ENCODE data around the gene LAGE3. TPM values are rescaled to one million over a fixed set of nuclear protein-coding genes. Genes with fewer than 3 reads are reported as not detected.

The LAGE3 gene
- total and polyA plus RNA-seq, 7 donors = 10.7 to 64.8 (median 24.1) TPM

DNA sequence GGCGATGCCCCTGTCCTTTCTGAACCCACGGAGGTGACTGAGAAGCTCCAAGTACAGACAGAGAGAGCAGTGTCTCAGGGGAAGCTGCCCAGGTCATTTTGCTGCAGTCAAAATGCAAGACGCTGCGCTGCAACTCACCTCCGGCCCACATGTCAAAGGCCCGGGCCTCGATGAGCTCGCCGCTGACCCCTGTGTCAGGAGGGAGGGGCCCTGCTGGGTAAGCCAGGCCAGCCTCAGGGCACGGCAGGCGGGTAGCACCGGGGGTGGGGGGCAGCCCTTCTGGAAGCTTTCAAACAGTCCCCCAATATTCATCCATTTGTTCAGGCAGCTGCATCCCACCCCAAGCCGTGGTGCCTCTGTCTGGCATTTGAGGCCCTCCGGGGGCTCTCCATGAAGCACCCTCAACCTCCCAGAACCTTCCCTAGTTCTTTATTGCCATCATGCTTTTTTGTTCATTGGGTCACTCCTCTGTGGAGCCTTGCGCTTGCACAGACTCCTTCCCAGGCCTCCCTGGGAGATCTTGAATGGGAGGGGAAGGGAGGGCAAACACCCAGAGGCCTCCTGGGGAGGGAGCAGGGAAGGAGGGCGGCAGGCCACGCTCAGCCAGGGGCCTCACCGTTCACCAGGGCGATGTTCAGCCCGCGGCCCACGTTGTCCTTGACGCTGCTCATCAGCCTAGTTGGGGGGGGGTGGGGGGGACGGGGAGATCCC lies 28.7 kb upstream of the LAGE3 start:
- no peaks in the 10 kb centered on the region for H3K9me3 ChIP-seq
- H3K27me3 ChIP-seq (ENCODE audit: insufficient read depth in 3 of 3, low read length in 2 of 3) = no peaks in the 10 kb centered on the region
- no peak overlapping the region for H3K4me3 ChIP-seq
- no peaks in the 10 kb centered on the region for H3K4me1 ChIP-seq
- intact Hi-C loops (cut with DNase I) = no loop called here
- TF ChIP-seq, protein P1, sequence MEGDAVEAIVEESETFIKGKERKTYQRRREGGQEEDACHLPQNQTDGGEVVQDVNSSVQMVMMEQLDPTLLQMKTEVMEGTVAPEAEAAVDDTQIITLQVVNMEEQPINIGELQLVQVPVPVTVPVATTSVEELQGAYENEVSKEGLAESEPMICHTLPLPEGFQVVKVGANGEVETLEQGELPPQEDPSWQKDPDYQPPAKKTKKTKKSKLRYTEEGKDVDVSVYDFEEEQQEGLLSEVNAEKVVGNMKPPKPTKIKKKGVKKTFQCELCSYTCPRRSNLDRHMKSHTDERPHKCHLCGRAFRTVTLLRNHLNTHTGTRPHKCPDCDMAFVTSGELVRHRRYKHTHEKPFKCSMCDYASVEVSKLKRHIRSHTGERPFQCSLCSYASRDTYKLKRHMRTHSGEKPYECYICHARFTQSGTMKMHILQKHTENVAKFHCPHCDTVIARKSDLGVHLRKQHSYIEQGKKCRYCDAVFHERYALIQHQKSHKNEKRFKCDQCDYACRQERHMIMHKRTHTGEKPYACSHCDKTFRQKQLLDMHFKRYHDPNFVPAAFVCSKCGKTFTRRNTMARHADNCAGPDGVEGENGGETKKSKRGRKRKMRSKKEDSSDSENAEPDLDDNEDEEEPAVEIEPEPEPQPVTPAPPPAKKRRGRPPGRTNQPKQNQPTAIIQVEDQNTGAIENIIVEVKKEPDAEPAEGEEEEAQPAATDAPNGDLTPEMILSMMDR (IDR thresholded peaks at IDR 0.05) = no peak
- peaks cover 0 to 27% of the 10 kb centered on the region in 2 donors for H3K36me3 ChIP-seq (ENCODE audit: insufficient read depth in 1 of 2, low read depth in 1 of 2)
- DNase-seq = no peak
- H3K27ac ChIP-seq = no peak overlapping the region
- ATAC-seq = no peak
- WGBS, 3 donors = 76 to 86% (median 80%) methylated on average over 10 to 24 of the region's 24 CpGs

GRCh38 chrX:154506483-154507332 lies 27.6 kb upstream of the LAGE3 start:
- no peak for DNase-seq
- Histone ChIP-seq H3K4me1 (no peaks in the 10 kb centered on the region), H3K9me3 (no peaks in the 10 kb centered on the region), H3K4me3 (no peak overlapping the region), H3K36me3 (ENCODE audit: insufficient read depth in 1 of 2, low read depth in 1 of 2) (peaks cover 0 to 27% of the 10 kb centered on the region in 2 donors), H3K27me3 (ENCODE audit: insufficient read depth in 3 of 3, low read length in 2 of 3) (no peaks in the 10 kb centered on the region), H3K27ac (no peak overlapping the region)
- TF ChIP-seq, protein P1 (IDR thresholded peaks at IDR 0.05) = no peak
- 81 to 85% (median 84%) methylated on average over 18 to 37 of the region's 37 CpGs for WGBS, 3 donors
- intact Hi-C loops (cut with DNase I) = no loop called here
- ATAC-seq = peak in 1 of 4 donors; percentile 14

DNA sequence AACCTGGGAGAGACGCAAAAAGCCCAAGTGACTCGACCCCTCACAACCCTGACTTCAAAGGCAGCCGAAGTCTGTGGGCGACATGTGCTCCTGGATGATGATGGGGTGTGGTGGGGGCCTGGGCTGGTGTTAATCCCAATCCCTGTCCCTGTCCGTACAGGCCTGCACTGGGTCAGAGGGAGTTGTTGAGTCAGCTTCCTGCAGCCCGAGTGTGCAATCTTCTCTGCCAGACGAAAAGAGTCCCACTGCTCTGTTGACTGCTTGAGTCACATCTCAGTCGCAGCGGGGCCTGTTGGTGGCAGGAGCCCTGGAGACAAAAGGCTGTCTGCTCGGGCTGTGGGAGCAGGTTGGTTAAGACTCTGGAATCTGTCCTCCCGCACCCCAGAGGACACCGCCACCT lies 26.7 kb upstream of the LAGE3 start:
- Histone ChIP-seq H3K9me3 (no peaks in the 10 kb centered on the region), H3K27me3 (ENCODE audit: insufficient read depth in 3 of 3, low read length in 2 of 3) (no peaks in the 10 kb centered on the region), H3K27ac (no peak overlapping the region), H3K36me3 (ENCODE audit: insufficient read depth in 1 of 2, low read depth in 1 of 2) (peaks cover 0 to 27% of the 10 kb centered on the region in 2 donors), H3K4me1 (no peaks in the 10 kb centered on the region), H3K4me3 (no peak overlapping the region)
- intact Hi-C loops (cut with DNase I) = no loop called here
- WGBS, 3 donors = 75 to 86% (median 84%) methylated on average over 12 of the region's 12 CpGs
- TF ChIP-seq, protein P1 (IDR thresholded peaks at IDR 0.05) = no peak
- ATAC-seq (no peak), DNase-seq (no peak)

DNA sequence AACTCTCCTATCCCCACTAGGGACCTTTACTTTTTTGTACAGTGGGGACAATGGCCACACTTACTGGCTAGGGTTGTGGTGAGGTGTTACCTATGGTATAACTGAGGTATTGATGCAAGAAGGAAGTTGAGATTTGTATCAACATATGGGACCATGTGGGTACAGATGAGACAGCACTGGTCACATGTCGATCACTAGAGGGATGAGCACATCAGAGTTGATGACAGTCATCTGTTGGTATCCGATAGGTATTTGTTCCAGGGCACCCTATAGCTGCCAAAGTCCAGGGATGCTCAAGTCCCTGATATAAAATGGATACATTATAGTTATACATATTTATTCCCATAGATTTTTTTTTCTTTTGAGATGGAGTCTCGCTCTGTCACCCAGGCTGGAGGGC lies 23.9 kb upstream of the LAGE3 start:
- 80 to 86% (median 84%) methylated on average over 2 to 3 of the region's 3 CpGs for WGBS, 3 donors
- DNase-seq (no peak), ATAC-seq (peak in 2 of 4 donors; percentile 13 to 41)

More for the DNA sequence above, 23.9 kb upstream of the LAGE3 start:
- H3K4me1 ChIP-seq = no peaks in the 10 kb centered on the region
- no peaks in the 10 kb centered on the region for H3K27me3 ChIP-seq (ENCODE audit: insufficient read depth in 3 of 3, low read length in 2 of 3)
- intact Hi-C loops (cut with DNase I) = no loop called here
- no peak overlapping the region for H3K27ac ChIP-seq
- H3K4me3 ChIP-seq = no peak overlapping the region
- peaks cover 0 to 22% of the 10 kb centered on the region in 2 donors for H3K36me3 ChIP-seq (ENCODE audit: insufficient read depth in 1 of 2, low read depth in 1 of 2)
- TF ChIP-seq, protein P1 (IDR thresholded peaks at IDR 0.05) = no peak
- H3K9me3 ChIP-seq = no peaks in the 10 kb centered on the region

Measured in psoas muscle (tissue), 8 donors.